Smooth muscle cell of the brain vasculature (primary cell): ENCODE data around the gene PLXNC1.

Experiments
- DNase-seq: peaks from one replicate; pipeline ENCODE4 v3.0.0-alpha.2; 2012; ENCODE audit warnings: low read depth, low spot score

The PLXNC1 gene

GRCh38 chr12:94239332-94239993 is 91.1 kb downstream of the PLXNC1 start:
- DNase-seq, result no peak

- DNase-seq, result no peak
Observed at GRCh38 chr12:94240171-94240570, 91.8 kb downstream of the PLXNC1 start.

- DNase-seq, result no peak
Observed at GRCh38 chr12:94242901-94243300, 94.5 kb downstream of the PLXNC1 start.

GRCh38 chr12:94244165-94245133 is 96.1 kb downstream of the PLXNC1 start:
- no peak for DNase-seq

- DNase-seq, result peak; percentile 83
Observed at GRCh38 chr12:94245631-94246383, 97.4 kb downstream of the PLXNC1 start.

DNA sequence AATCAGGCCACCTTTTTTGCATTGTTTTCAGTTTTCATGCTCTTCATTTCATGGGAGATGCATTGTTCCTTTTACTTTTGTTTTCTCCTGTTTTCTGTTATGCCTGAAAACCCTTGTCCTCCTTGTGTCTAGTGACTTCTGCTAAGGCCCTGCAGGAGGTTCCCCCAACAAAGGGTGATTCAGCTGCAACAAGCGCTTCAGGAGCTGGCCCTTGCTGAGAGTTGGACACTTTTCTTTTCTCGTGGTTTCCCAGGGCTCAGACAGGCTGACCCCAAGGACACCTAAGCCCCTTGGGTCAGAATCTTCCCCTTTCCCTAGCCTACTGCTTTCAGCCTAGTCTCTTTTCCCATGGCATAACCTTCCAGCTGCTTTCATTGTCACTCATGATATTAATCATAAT is 98.9 kb downstream of the PLXNC1 start:
- peak; percentile 77 for DNase-seq

GRCh38 chr12:94248582-94248981 is 100.2 kb downstream of the PLXNC1 start:
- no peak for DNase-seq

- no peak for DNase-seq
Observed at GRCh38 chr12:94250130-94250529, 101.8 kb downstream of the PLXNC1 start.

- DNase-seq, result no peak
Observed at GRCh38 chr12:94254270-94254669, 105.9 kb downstream of the PLXNC1 start.

DNA sequence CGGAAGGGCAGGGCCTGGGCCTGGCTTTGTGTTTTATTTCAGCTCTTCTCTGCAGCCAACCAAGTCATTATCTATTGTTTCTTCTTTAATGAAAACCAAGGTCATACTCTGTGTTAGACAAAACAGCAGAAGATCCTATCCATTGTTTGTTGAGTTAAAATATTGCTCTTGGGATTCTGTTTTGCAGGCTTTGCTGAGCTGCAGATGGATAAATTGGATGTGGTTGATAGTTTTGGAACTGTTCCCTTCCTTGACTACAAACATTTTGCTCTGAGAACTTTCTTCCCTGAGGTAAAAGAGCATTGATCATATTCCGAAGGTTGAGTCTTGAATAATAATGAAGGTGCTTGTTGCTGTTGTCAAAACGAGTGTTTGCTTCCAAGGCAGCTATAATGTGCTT is 106.6 kb downstream of the PLXNC1 start:
- DNase-seq, result no peak

GRCh38 chr12:94255428-94255827 is 107.1 kb downstream of the PLXNC1 start:
- no peak for DNase-seq

GRCh38 chr12:94258593-94258992 is 110.2 kb downstream of the PLXNC1 start:
- no peak for DNase-seq

DNA sequence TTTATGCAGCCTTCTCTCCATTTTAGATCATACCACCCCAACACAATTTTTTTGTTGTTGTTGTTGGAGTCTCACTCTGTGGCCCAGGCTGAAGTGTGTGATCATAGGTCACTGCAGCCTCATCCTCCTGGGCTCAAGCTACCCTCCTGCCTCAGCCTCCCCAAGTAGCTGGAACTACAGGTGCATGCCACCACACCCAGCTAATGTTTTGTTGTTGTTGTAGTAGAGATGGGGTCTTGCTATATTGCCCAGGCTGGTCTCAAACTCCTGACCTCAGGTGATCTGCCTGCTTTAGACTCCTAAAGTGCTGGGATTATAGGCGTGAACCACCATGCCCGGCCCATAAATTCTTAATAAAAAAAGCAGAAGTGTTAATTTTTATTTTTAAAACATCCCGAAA is 111.6 kb downstream of the PLXNC1 start:
- no peak for DNase-seq

DNA sequence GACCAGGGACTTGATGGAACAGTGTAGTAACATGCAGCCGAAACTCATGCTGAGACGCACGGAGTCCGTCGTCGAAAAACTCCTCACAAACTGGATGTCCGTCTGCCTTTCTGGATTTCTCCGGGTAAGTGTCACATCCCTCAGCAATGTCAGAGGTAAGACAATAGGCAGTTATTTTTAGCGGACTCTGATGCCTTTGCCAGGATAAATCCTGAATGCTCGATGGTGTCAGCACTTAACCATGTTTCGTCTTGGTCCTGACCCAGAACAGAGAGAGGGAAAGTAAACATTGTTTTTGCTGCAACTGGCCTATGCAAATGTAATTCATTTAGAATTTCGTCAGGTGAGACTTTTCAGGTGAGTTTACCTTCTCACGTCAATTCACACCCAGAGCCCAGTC is 112.3 kb downstream of the PLXNC1 start:
- no peak for DNase-seq

DNA sequence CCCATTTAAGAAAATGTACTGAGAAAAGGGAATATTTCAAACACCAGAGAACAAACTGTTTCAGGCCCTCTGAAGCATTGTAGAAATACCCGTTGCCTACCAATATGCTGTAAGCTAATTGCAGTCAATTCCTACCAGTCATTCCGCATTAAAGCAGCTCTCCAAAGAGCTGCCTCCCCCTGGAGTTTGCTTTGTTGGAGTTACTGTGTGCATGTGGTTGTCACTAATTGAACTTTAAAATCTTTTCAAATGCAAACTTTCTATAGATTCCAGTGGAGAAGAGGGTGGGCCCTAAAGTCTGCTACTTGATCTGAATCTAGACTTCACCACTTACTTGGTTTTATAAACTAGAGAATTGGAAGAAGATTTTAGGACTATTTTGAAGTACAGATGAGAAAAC is 112.7 kb downstream of the PLXNC1 start:
- no peak for DNase-seq

GRCh38 chr12:94261786-94262185 is 113.4 kb downstream of the PLXNC1 start:
- no peak for DNase-seq

GRCh38 chr12:94262228-94263010 is 114.0 kb downstream of the PLXNC1 start:
- DNase-seq, result peak; percentile 84

DNA sequence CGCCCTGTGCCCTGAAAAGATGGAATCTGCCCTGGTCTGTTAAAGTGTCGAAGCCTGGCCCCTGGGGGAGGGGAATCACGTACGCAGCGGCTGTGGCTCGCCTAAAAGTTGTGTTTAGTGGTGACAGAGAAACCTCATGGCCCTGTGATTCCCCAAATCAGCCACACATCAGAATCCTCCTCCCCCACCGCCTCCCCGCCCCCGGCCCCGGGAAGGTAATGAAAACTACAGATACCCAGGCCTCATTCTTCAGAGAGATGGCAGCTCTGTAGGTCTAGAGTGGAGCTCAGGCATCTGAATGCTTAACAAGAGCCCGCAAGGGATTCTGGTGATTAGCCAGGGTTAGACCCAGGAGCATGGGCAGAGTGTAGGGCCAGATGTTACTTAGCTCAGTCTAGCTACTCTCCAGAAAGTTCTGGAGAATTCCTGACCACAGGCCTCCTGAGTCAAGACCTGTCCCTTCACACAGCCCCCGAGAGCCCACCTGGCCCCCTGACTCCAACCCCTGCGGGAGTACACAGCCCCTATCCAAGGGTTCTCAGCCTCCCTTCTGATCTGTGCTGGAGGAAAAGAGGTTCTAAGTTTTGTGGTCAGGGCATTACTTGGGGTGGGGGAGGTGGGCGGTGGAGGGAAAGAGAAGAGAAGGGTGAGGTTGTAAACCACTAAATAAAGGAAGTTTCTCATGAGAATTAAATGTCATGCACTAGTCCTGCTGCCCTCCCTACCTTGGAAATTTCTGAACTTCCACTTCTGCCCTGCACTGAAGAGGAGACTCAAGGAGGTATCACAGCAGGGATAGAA is 114.8 kb downstream of the PLXNC1 start:
- DNase-seq, result no peak

DNA sequence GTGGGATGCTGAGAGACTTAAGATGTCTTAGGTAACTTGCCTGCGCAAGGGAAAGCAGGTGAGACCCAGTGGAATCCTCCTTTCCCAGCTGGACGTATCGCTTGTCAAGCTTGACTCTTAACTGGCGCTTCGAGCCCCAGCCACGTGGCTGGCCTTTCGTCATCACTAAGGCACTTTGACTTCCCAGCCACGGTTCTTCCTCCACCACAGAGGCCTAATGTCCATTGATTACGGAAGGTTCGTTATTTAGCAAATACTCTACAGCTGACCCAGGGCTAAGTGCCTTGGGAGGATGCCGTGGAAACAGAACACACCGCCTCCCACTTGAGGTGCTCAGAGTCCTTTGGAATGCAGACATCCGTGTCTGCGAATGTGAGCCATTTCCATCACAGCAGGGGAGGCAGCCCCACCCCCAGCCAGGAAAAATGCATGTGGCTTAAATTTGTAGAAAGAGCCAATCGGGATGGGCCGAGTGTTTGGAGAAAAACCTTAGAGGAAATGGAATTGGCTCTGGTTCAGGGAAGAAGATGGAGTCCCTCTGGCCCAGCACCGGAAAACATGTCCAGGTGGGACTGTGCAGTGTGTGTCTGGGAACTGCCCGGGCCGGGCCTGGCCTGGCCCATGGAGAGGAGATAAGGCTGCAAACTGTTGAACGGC is 115.7 kb downstream of the PLXNC1 start:
- no peak for DNase-seq
